Kidney glomerular epithelial cell (primary cell): ENCODE results near the gene IL33.
A peak's percentile ranks its signal among the peaks of the same experiment; 100 is the strongest.

Experiments used
- DNase-seq: peaks from one replicate; lab custom pipeline; 2025; lab: John Stamatoyannopoulos, UW

Gene IL33

GRCh38 chr9:6305954-6306563, 90.5 kb downstream of the IL33 start:
- DNase-seq: peak; percentile 27
